ENCODE measurements around the gene GPR153. TPM values are rescaled to one million over a fixed set of nuclear protein-coding genes. Genes with fewer than 3 reads are reported as not detected.
A peak's percentile ranks its signal among the peaks of the same experiment; 100 is the strongest.

The GPR153 gene
- total RNA-seq, 4 donors from 2014 or later: 5.6 to 12.3 (median 10.2) TPM

GRCh38 chr1:6260433-6260934 is 414 bp downstream of the GPR153 start:
- peak overlapping the region; percentile 54 to 81 (median 66) for H3K4me3 ChIP-seq
- no CpG with 5 or more reads among the region's 61 CpGs for WGBS, 2 donors
- no peak for DNase-seq
- H3K9me3 ChIP-seq: no peaks in the 10 kb centered on the region
- intact Hi-C loops (cut with DNase I): no loop called here
- no peaks in the 10 kb centered on the region for H3K36me3 ChIP-seq
- peak overlapping the region; percentile 63 to 84 (median 72) for H3K27ac ChIP-seq
- peaks cover 0 to 30% (median 0%) of the 10 kb centered on the region in 4 donors for H3K27me3 ChIP-seq
- TF ChIP-seq POLR2A (IDR thresholded peaks at IDR 0.05) (no peak), CTCF (IDR thresholded peaks at IDR 0.05) (no peak)
- peaks cover 29 to 68% (median 31%) of the 10 kb centered on the region in 3 donors for H3K4me1 ChIP-seq

- intact Hi-C loops (cut with DNase I): no loop called here
- peaks cover 0 to 30% (median 0%) of the 10 kb centered on the region in 4 donors for H3K27me3 ChIP-seq
- H3K9me3 ChIP-seq: no peaks in the 10 kb centered on the region
- H3K4me1 ChIP-seq: peaks cover 29 to 68% (median 31%) of the 10 kb centered on the region in 3 donors
- 5 to 24% methylated on average over 4 of the region's 46 CpGs for WGBS, 2 donors
- peak overlapping the region; percentile 63 to 84 (median 72) for H3K27ac ChIP-seq
- peaks cover 0 to 2% (median 0%) of the 10 kb centered on the region in 3 donors for H3K36me3 ChIP-seq
- peak overlapping the region; percentile 54 to 81 (median 66) for H3K4me3 ChIP-seq
- DNase-seq: no peak
- peak in 2 of 6 experiments; percentile 6 to 19 for TF ChIP-seq CTCF (IDR thresholded peaks at IDR 0.05)
- peak in 1 of 4 donors; percentile 41 for TF ChIP-seq POLR2A (IDR thresholded peaks at IDR 0.05)
Measured at GRCh38 chr1:6259491-6260362, 1.2 kb downstream of the GPR153 start.

GRCh38 chr1:6258675-6259074 is 2.2 kb downstream of the GPR153 start:
- H3K4me1 ChIP-seq: peaks cover 27 to 63% (median 29%) of the 10 kb centered on the region in 3 donors
- TF ChIP-seq CTCF (IDR thresholded peaks at IDR 0.05) (no peak), POLR2A (IDR thresholded peaks at IDR 0.05) (no peak)
- H3K27me3 ChIP-seq: peaks cover 0 to 30% (median 0%) of the 10 kb centered on the region in 4 donors
- intact Hi-C loops (cut with DNase I): no loop called here
- DNase-seq: no peak
- H3K27ac ChIP-seq: peak overlapping the region; percentile 34 to 84 (median 62)
- H3K4me3 ChIP-seq: no peak overlapping the region
- H3K9me3 ChIP-seq: no peaks in the 10 kb centered on the region
- 21 to 40% methylated on average over 3 to 5 of the region's 10 CpGs for WGBS, 2 donors
- peaks cover 0 to 12% (median 0%) of the 10 kb centered on the region in 3 donors for H3K36me3 ChIP-seq

GRCh38 chr1:6257541-6258069 is 3.3 kb downstream of the GPR153 start:
- Histone ChIP-seq H3K36me3 (peaks cover 0 to 17% (median 0%) of the 10 kb centered on the region in 3 donors), H3K27ac (no peak overlapping the region), H3K9me3 (no peaks in the 10 kb centered on the region), H3K4me3 (no peak overlapping the region), H3K4me1 (peaks cover 23 to 53% (median 26%) of the 10 kb centered on the region in 3 donors), H3K27me3 (peaks cover 0 to 27% (median 0%) of the 10 kb centered on the region in 4 donors)
- intact Hi-C loops (cut with DNase I): no loop called here
- no peak for DNase-seq
- WGBS, 2 donors: 89 to 100% methylated on average over 2 to 3 of the region's 8 CpGs
- TF ChIP-seq CTCF (IDR thresholded peaks at IDR 0.05) (no peak), POLR2A (IDR thresholded peaks at IDR 0.05) (no peak)

- 81 to 82% methylated on average over 12 to 13 of the region's 13 CpGs for WGBS, 2 donors
- TF ChIP-seq CTCF (IDR thresholded peaks at IDR 0.05) (no peak), POLR2A (IDR thresholded peaks at IDR 0.05) (no peak)
- no peak for DNase-seq
- Histone ChIP-seq H3K4me1 (peaks cover 23 to 46% (median 26%) of the 10 kb centered on the region in 3 donors), H3K36me3 (peaks cover 0 to 17% (median 0%) of the 10 kb centered on the region in 3 donors), H3K4me3 (no peak overlapping the region), H3K27ac (no peak overlapping the region), H3K9me3 (no peaks in the 10 kb centered on the region), H3K27me3 (peaks cover 0 to 31% (median 0%) of the 10 kb centered on the region in 4 donors)
- intact Hi-C loops (cut with DNase I): no loop called here
Measured at GRCh38 chr1:6256645-6257044, 4.3 kb downstream of the GPR153 start.
